HT-29 (cell line): ENCODE results near the gene TSC22D3. TPM values are rescaled to one million over a fixed set of nuclear protein-coding genes. Genes with fewer than 3 reads are reported as not detected.
"Not testable (repeated sequence)": the region's sequence is repeated elsewhere in the genome, so short reads cannot be mapped to it uniquely, and the experiment has no call there.

Source experiments
- DNase-seq: peaks from one replicate; pipeline ENCODE4 v3.0.0-alpha.2; 2015; ENCODE audit warnings: low spot score
- total RNA-seq: library from RNA; depleted of rRNA; stranded (reverse); fragments of >200 nt; shearing (Covaris generic); gene quantifications from 2 replicates; pipeline ENCODE4 v1.2.3, GENCODE V29; 2014; rRNA removed

TSC22D3 gene
- 54.6 and 63.5 TPM in 2 replicates for total RNA-seq

- DNase-seq = peak; percentile 79
Observed at GRCh38 chrX:107775734-107776511, at the start of gene TSC22D3. Gene TSC22D3 (minus strand): TSS chrX:107775787. CDS start chrX:107775419, 368 bp downstream.

GRCh38 chrX:107823456-107823855 lies 47.9 kb upstream of the TSC22D3 start:
- DNase-seq = no peak

- no peak for DNase-seq
Observed at GRCh38 chrX:107823042-107823441, 47.5 kb upstream of the TSC22D3 start.

GRCh38 chrX:107818900-107819521 lies 43.4 kb upstream of the TSC22D3 start:
- no peak for DNase-seq

- not testable (repeated sequence) for DNase-seq
Observed at GRCh38 chrX:107810053-107810452, 34.5 kb upstream of the TSC22D3 start.

- no peak for DNase-seq
Observed at GRCh38 chrX:107805179-107805578, 29.6 kb upstream of the TSC22D3 start.

DNA sequence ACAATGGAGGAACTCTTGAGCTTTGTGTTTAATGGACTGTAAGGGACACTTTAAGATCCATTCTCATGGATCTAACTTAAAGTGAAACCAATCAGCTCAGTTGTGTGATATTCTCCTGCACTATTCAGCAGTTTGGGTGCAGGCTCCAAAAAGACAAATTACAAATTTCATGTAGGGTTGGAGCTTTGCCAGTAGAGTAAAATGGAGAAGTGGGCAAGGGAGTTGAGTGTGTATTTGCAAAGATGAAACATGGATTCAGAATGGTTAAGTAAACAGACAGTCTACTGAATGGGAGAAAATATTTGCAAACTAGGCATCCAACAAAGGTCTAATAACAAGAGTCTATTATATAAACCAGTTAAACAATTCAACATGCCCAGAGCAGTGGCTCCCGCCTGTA lies 28.8 kb upstream of the TSC22D3 start:
- DNase-seq = no peak

DNA sequence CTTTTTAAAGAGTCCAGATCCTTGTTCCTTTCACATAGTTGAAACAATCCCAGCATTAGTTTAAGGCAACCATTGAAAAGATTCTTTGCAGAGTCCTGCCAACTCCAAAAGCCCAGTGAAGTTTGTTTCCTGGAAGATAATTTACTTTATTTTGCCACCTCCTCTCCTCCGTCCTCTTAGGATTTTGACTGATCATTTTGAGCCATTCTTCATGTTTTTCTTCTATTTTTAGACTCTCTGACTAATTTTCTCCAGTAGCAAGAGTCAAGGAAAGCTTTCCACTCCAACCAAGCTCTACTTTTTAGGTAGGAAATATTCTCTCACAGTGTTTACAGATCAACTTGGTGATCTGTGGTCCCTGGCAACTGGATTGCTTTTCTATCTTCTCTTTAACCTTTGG lies 12.2 kb upstream of the TSC22D3 start:
- no peak for DNase-seq

GRCh38 chrX:107780525-107780924 lies 4.9 kb upstream of the TSC22D3 start:
- DNase-seq = no peak

GRCh38 chrX:107777536-107777832 lies 1.9 kb upstream of the TSC22D3 start, which contains the start of gene NCBP2L:
Gene NCBP2L (plus strand): TSS chrX:107777733. CDS start chrX:107794221, 16,488 bp downstream.
- no peak for DNase-seq

DNA sequence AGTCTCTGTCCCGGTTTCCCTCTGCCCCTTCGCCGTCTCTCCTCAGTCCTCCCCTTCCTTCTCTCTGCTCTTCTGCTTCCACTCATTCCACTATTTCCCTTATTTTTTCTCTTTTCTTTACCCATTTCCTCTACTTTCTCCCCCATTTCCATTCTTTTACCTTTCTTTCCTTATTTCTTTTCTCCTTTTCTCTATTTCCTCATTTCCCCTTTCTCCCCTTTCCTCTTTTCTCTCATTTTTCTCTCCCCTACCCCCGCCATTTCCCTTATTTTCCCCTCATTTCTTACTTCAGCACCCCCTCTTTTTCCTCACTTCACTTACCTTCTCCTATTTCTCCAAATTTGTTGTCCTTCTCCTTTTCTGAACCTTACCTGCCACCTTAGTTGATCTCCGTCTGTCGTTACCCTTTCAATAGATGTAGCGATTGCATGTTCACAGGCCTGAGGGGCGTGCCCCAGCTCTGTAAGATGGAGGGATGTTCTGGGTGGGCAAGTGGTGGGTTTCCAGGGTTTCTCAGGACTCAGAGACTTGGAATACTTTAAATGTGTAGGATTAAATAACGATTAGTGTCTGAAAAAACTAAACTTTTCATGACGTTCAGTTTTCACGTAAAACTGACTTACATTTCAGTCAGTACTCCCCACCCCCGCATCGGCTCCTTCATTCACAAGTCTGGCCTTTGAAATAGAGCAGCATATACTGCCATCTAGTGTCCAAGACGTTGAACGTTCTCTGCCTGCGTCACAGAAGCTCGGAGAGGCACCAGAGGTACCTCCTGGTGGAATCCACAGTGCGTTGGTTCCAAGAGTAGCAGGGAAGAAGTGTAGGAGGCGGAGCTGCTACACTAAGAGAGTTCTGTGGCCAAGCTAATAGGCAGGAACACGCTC lies 1.3 kb upstream of the TSC22D3 start:
- peak; percentile 95 for DNase-seq

DNA sequence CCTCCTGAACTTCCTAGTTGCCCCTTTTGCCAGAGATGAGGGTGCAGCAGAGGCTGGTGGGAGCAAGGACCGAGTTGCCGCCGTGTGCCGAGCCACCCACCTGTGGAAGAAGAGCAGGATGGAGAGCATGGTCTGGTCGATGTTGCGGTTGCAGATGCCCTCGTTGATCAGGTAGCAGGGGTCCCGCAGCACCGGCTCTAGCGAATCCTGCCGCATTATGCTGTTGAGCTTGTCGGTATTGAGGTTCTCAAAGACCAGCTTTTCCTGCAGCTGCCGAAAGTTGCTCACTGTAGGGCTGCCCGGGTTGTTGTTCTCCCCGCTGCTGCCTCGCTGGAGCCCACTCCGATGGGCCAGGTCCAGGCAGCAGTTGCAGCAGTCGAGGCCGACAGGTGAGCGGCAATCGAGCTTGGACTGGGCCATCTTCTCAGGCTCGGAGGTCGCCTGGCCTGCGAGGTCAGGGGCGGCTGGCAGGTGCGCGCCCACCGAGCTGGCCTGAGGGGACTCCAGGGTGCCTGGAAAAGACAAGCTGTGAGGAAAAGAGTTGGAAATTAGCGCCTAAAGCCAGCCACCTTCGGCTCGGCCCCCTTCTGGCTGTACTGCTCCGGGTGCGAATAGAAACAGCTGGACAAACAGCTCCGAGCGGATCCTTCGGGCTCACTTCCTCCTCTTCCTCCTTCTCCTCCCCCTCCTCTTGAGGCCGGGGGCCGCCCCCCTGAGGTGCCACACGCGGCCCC lies 420 bp downstream of the TSC22D3 start:
- no peak for DNase-seq

DNA sequence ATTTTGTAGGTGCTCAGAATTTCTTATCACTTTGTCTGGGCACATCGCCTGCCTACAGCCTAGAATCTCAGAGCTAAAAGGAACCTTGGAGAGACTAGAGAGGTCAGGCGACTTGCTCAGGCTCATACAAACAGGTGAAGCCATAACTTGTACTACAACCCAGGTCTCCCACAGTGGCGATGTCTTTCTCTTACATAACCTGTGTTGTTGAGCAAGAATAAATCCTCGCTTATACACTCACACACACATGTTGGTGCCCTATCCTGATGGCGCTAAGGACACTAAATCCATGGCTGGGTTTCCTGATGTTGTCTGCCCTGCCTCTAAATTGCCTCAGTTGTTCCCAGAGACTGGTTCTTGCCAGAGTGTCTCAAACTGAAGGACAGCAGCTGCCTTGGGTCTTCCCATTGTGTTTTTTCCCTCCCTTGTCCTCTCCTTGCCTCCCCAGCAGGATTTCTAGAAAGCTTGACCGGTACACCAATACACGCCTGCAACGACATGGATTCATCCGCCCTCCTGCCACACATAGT lies 1.6 kb downstream of the TSC22D3 start:
- DNase-seq = no peak

GRCh38 chrX:107773206-107773605 lies 2.4 kb downstream of the TSC22D3 start:
- no peak for DNase-seq

DNA sequence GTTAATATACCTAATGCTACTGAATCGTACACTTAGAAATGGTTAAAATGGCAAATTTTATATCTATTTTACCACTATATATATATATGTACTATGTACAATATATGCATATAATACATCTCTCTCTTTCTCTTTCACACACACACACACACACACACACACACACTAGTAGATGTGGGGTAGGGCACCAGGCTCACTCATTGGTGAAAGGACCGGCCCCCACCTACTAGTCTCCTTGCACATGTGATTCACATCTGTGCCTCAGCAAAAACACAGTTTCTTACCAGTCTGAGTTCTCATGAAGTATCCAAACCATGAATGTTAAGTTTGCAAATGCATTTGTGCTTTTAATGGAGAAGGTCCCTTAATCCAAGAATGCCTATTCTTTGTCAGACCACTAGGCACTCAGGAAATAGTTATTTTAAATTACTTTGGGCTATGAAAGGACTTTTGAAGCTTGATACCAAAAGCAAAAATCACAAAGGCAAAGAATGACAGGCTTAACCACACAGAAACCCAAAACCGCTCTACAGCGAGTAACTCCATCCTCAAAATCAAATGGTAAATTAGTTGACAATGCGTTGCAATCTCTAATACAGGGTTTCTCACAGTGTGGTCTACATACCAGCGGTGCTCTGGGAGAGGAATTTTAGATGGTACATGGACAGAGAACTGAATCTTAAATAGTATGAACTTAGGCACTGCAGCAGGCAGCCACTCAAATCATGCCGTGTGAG lies 5.8 kb downstream of the TSC22D3 start:
- no peak for DNase-seq

- DNase-seq = no peak
Observed at GRCh38 chrX:107768051-107768450, 7.5 kb downstream of the TSC22D3 start.

GRCh38 chrX:107766470-107767150 lies 9.0 kb downstream of the TSC22D3 start:
- no peak for DNase-seq

GRCh38 chrX:107764845-107765608 lies 10.6 kb downstream of the TSC22D3 start:
- no peak for DNase-seq

DNA sequence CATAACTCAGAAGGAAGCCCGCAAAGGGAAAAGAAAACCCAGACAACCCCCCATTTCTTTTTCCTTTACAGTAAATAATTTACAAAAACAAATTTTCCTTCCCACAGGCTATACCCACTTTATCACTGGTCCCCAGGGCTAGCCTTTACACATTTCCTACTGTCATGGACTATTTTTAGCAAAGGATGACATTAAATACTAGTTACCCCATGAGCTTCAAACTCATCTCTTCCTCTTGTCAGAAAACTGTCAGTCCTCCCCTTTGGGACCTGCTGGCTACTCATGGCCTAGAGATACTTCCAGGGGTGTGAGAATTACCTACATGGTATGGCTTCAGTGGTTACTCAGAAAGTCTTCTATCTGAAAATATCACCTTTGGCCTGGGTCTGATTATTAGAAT lies 11.9 kb downstream of the TSC22D3 start:
- DNase-seq = no peak
